Right cardiac atrium (tissue), 5 donors: ENCODE data around the gene NUTM2F. TPM values are rescaled to one million over a fixed set of nuclear protein-coding genes. Genes with fewer than 3 reads are reported as not detected.
"Not testable (repeated sequence)": the region's sequence is repeated elsewhere in the genome, so short reads cannot be mapped to it uniquely, and the experiment has no call there.

Experiments
- ATAC-seq, 2 donors: fragments of 200-7000 bp; cut with Tn5 transposase; one replicate each; pipeline versions ENCODE4 v1.8.0 to v1.9.1; 2020; ENCODE audit warnings: moderate library complexity in 2 of 2, mild to moderate bottlenecking in 1 of 2
- DNase-seq, 3 donors: peaks; one replicate each; pipeline ENCODE4 v3.0.0-alpha.2; 2020
- H3K27ac ChIP-seq: one replicate; pipeline ENCODE4 v1.5.1; 2013; ENCODE audit warnings: mild to moderate bottlenecking, low read length, control low read depth, moderate library complexity
- H3K27me3 ChIP-seq: one replicate; pipeline ENCODE4 v1.6.1; 2013; ENCODE audit not compliant: control insufficient read depth, insufficient read depth
- H3K4me1 ChIP-seq: one replicate; pipeline ENCODE4 v1.6.1; 2013; ENCODE audit warnings: low read length; ENCODE audit not compliant: control insufficient read depth, insufficient read depth
- H3K4me3 ChIP-seq: one replicate; pipeline ENCODE4 v1.5.1; 2013; ENCODE audit warnings: low read length, control low read depth
- H3K9me3 ChIP-seq: one replicate; pipeline ENCODE4 v1.6.1; 2013; ENCODE audit warnings: low read length; ENCODE audit not compliant: control insufficient read depth
- WGBS: extraction: QIAGEN DNeasy Blood & Tissue Kit; methylation state at CpG from one replicate; pipeline ENCODE4 v1.1.7; 2013; 5-methylcytosine and 5-hydroxymethylcytosine counted together
- intact Hi-C, 4 donors: fragments of 100-400 bp; cut with DNase I; formaldehyde crosslinking; loops; one replicate each; pipeline versions ENCODE4 v1.11.0 to v1.14.0; 2022 to 2023
- polyA plus RNA-seq: library from polyadenylated mRNA; stranded (reverse); fragments of 200-250 nt; gene quantifications from one replicate; pipeline ENCODE4 v1.2.3, GENCODE V29; 2013
- total RNA-seq, 4 donors: library from RNA; stranded (reverse); fragmentation: NEBNext Ultra II Directional; extraction: Animal tissue kit (Norgen Biotek cat#: 25700); gene quantifications; one replicate each; pipeline ENCODE4 v1.2.1, GENCODE V29; 2021
- donor health status: healthy with polysubstance abuse.
- donor health status: DM: no; HTN: yes; CAD: no.
- donor health status: DM: no; HTN: no; CAD: no.
- donor health status: DM: no; HTN: yes; CAD: no; lungs with severe emphysema.
- donor health status: DM: yes; HTN: yes; CAD: no.

The NUTM2F gene
- total and polyA plus RNA-seq, 5 donors, result not detected

DNA sequence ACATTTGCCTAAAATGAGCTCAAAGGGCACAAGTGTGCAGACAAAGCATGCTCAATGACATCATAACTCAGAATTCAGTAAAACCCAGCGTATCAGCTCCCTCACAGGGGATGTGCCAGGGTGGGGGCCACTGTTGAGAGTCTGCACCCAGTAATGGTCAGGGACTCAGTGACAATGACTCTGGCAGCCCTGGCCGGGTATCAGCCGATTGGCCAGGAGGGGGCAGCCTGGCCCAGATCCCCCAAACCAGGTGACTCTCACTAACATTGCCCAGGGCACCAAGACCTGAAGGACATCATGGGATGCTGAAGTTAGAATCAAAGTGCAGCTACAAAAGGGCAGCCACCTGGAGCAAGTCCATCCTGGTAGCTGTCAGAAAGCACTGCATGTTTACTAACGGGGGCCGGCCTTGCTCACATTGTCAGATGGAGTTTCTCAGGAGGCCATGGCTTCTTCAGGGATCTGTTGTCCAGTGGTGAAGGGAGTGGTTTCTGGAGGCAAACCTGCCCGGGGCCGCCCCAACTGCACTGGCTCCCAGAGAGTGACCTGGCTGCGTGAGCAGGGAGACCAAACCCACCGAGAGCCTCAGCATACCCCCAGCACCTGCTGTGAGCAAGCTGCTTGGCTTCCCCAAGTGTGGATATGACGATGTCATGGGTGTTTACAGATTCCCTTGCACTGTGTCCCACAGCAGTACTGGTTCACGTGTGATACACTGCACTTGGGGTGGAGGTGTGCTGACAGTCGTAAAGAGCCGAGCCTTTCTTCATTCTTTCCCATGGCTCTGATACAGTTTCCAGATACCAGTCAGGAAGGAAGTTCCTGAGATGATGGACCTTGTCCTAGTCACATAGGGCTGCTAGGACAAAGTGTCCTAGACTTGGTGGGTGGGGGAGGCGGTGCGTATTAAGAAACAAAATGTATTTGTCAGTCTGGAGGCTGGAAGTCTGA lies 13.1 kb downstream of the NUTM2F start:
- intact Hi-C loops, H3K27me3 ChIP-seq, H3K4me3 ChIP-seq, H3K4me1 ChIP-seq, DNase-seq, H3K27ac ChIP-seq, H3K9me3 ChIP-seq: not testable (repeated sequence)
- WGBS, result 95% methylated on average over 4 of the region's 15 CpGs
- peak in 1 of 2 donors; percentile 18 for ATAC-seq

DNA sequence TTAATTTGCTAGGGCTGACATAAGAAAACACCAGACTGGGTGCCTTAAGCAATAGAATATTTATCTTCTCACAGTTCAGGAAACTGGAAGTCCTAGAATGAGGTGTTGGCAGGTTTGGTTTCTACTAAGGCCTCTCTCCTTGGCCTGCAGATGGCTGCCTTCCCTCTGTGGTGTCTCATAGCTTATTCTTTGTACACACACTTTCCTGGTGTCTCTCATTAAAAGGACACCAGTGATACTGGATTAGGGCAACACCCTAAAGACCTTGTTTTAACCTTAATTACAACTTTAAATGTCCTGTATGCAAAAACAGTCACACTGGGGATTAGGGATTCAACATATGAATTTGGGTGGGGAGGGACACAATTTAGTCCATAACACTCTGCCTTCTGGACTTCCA lies 25.1 kb downstream of the NUTM2F start:
- H3K4me1 ChIP-seq, result no peaks in the 10 kb centered on the region
- DNase-seq (no peak), ATAC-seq (no peak)
- H3K27me3 ChIP-seq, result no peaks in the 10 kb centered on the region
- no peaks in the 10 kb centered on the region for H3K9me3 ChIP-seq
- no peak overlapping the region for H3K27ac ChIP-seq
- no peak overlapping the region for H3K4me3 ChIP-seq
- intact Hi-C loops, result no loop called here

DNA sequence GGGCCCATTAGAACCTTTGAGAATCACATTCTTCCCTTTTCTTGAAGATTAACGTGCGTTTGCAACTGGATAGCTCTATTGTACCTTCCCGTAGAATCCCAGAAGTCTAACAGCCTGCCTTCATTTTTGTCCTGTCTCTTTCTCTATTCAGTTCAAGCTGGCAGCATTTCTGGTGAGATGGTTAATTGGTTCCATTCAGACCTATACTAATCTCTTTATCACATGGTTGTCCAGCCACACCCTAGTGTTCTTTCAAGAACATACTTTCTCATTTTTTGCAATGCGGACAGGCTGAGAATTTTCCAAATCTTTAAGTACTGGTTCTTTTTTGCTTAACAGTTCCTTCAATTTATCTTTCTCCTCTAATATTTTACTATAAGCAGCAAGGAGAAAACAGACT lies 26.0 kb downstream of the NUTM2F start:
- DNase-seq (no peak), ATAC-seq (no peak)
- Histone ChIP-seq H3K4me1 (no peaks in the 10 kb centered on the region), H3K9me3 (no peaks in the 10 kb centered on the region), H3K4me3 (no peak overlapping the region), H3K27ac (no peak overlapping the region), H3K27me3 (no peaks in the 10 kb centered on the region)
- WGBS, result 99% methylated on average over 4 of the region's 4 CpGs
- intact Hi-C loops, result no loop called here

DNA sequence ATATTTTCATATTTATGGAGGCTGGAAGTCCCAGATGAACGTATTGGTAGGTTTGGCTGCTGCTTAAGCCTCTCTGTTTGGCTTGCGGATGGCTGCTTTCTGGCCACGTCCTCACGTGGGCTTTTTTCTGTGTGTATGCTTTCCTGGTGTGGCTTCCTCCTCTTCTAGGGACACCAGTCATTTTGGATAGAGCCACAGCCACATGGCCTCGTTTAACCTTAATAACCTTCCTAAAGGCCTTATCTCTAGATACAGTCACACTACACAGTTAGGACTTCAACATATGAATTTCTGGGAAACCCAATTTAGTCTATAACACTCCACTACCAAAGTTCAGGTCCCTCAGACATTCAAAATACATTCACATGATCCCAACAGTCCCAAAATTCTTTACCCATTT lies 26.9 kb downstream of the NUTM2F start:
- H3K27me3 ChIP-seq, result no peaks in the 10 kb centered on the region
- H3K4me1 ChIP-seq, result no peaks in the 10 kb centered on the region
- H3K27ac ChIP-seq, result no peak overlapping the region
- WGBS, result 91% methylated on average over 5 of the region's 5 CpGs
- no peak overlapping the region for H3K4me3 ChIP-seq
- H3K9me3 ChIP-seq, result no peaks in the 10 kb centered on the region
- no peak for DNase-seq
- intact Hi-C loops, result no loop called here
- ATAC-seq, result no peak

DNA sequence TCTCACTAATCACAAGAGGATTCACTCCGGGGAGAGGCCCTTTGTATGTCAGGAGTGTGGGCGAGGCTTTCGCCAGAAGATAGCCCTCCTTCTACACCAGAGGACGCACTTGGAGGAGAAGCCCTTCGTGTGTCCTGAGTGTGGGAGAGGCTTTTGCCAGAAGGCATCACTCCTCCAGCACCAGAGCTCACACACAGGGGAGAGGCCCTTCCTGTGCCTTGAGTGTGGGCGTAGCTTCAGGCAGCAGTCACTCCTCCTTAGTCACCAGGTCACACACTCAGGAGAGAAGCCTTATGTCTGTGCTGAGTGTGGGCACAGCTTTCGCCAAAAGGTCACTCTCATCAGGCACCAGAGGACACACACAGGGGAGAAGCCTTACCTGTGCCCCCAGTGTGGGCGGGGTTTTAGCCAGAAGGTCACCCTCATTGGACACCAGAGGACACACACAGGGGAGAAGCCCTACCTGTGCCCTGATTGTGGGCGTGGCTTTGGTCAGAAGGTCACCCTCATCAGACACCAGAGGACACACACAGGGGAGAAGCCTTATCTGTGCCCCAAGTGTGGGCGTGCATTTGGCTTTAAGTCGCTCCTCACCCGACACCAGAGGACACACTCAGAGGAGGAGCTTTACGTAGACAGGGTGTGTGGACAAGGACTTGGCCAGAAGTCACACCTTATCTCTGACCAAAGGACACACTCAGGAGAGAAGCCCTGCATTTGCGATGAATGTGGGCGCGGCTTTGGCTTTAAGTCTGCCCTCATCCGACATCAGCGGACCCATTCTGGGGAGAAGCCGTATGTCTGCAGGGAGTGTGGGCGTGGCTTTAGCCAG lies 27.8 kb downstream of the NUTM2F start:
- peak; percentile 45 to 78 for ATAC-seq
- H3K27me3 ChIP-seq, result no peaks in the 10 kb centered on the region
- WGBS, result 88% methylated on average over 20 of the region's 20 CpGs
- no peak for DNase-seq
- H3K9me3 ChIP-seq, result no peaks in the 10 kb centered on the region
- no peaks in the 10 kb centered on the region for H3K4me1 ChIP-seq
- intact Hi-C loops, result no loop called here
- H3K27ac ChIP-seq, result no peak overlapping the region
- no peak overlapping the region for H3K4me3 ChIP-seq

DNA sequence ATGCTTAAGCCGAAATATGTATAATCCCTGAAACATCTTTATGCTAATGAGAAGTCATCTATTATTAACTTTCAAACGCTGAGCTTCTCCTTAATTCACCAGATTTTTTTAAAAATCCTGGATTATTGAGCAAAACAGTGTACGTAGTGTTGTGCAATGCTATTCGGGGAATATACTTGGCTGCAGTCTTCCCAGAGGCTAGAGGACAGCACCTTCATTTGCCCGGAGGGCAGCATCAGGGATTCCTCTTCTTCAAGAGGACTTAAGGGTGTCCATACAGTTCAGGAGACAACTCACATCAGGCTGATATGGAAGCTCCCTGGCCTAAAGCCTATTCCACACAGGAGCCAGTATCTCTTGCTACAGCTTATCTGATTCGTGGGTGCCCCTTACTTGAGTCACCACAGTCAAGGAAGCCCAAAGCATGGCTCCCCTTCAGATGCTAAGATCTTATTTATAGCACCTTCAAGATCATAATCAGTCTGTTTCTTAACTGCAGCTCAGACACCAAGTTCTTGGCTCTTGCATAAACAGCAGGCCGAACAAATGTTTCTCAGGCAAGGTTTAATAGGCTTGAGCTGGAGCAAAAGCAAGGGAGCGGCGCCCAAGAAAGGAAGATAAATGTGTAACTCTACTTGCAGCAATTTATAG lies 29.4 kb downstream of the NUTM2F start:
- intact Hi-C loops, result no loop called here
- Histone ChIP-seq H3K4me3 (no peak overlapping the region), H3K4me1 (no peaks in the 10 kb centered on the region), H3K9me3 (no peaks in the 10 kb centered on the region), H3K27ac (no peak overlapping the region), H3K27me3 (no peaks in the 10 kb centered on the region)
- 83% methylated on average over 9 of the region's 9 CpGs for WGBS
- no peak for DNase-seq
- no peak for ATAC-seq

DNA sequence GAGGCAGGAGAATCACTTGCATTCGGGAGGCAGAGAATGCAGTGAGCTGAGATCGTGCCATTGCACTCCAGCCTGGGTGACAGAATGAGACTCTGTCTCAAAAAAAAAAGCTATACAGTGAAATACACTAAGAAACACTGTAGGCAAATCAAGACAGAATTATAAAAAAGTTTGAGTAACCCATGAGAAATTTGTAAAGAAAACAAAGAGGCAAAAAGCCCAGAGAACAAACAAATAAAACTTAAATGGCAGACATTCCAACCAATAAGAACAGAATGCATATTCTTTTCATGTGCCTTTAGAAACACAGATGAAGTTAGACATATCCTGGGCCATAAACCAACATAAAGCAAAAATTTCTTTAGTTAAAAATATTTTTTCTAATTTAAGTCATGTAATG lies 38.8 kb downstream of the NUTM2F start:
- no peaks in the 10 kb centered on the region for H3K9me3 ChIP-seq
- H3K27me3 ChIP-seq, result no peaks in the 10 kb centered on the region
- H3K27ac ChIP-seq, result no peak overlapping the region
- H3K4me1 ChIP-seq, result peaks cover 2% of the 10 kb centered on the region
- DNase-seq (no peak), ATAC-seq (no peak)
- intact Hi-C loops, result no loop called here
- no peak overlapping the region for H3K4me3 ChIP-seq
- 86% methylated on average over 2 of the region's 2 CpGs for WGBS

DNA sequence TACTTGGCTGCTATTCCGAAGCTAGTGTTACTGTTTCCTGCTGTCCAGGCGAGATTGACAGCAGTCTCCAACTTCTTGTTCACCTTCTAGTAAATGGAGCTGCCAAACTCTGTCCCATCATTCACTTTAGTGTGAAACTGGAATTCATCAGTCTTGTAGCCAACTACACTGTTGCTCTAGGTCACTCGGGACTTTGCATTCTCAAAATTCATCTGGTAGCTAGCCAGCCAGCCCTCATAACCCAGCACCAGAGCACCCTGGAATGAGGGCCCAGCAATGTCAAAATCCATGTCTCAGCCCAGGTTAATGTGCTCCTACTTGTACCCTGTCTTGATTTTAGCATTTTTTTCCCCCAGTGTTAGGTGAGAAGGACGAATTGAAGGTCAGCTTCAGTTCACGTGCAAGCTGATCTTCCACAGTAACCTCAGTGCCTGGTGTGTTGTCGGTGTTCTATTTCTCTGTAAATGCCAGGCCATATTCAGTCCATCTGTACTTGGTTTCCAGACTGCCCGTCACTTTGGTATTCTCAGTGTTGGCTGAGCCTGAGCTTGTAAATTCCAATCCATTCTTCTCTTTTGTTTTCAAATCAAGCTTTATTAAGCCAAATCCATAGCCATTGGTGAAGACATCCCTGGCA lies 40.4 kb downstream of the NUTM2F start:
- Histone ChIP-seq H3K27ac (peak overlapping the region; percentile 67), H3K27me3 (no peaks in the 10 kb centered on the region), H3K4me1 (peaks cover 2% of the 10 kb centered on the region), H3K9me3 (no peaks in the 10 kb centered on the region), H3K4me3 (no peak overlapping the region)
- intact Hi-C loops, result no loop called here
- peak; percentile 57 to 74 for ATAC-seq
- 67% methylated on average over 7 of the region's 7 CpGs for WGBS
- DNase-seq, result no peak

DNA sequence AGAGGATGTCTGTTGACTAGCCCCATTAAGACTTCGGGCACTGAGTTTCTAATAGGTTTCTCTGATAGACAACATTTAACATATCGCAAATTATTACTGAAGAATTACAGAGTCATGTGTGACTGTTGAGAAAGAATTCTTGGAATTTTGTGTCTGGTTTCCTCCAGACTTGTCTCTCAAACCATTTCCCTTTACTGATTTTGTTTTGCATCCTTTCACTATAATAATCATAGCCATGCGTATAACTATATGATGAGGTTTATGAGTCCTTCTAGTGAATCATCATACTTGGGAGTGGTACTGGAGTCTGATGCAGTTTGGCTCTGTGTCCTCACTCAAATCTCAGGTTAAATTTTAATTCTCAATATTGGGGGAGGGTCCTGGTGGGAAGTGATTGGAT lies 42.3 kb downstream of the NUTM2F start:
- no peaks in the 10 kb centered on the region for H3K27me3 ChIP-seq
- H3K27ac ChIP-seq, result no peak overlapping the region
- H3K4me1 ChIP-seq, result peaks cover 2% of the 10 kb centered on the region
- no peak for DNase-seq
- intact Hi-C loops, result no loop called here
- 93% methylated on average over 3 of the region's 3 CpGs for WGBS
- H3K9me3 ChIP-seq, result no peaks in the 10 kb centered on the region
- ATAC-seq, result no peak
- H3K4me3 ChIP-seq, result no peak overlapping the region

DNA sequence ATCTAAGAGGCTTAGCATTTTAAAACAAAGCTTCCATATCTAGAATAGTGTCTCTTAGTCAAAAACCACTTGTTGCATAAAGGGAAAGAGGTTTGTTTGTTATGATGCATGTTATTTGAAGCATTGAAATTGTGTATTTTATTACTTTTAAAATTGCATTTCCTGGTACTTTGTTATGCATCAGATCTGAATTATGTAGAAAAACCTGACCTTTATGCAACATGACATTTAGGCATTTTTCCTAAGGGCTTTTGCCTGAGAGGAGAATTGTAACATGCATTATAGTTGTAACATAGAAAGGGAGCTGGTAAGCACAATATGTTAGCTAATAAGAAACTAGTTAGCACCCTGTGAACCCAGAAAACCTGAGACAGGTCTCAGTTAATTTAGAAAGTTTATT lies 47.3 kb downstream of the NUTM2F start:
- no peaks in the 10 kb centered on the region for H3K27me3 ChIP-seq
- H3K27ac ChIP-seq, result no peak overlapping the region
- H3K4me3 ChIP-seq, result no peak overlapping the region
- DNase-seq (no peak), ATAC-seq (no peak)
- intact Hi-C loops, result no loop called here
- H3K9me3 ChIP-seq, result no peaks in the 10 kb centered on the region
- H3K4me1 ChIP-seq, result no peaks in the 10 kb centered on the region
